MCF 10A (cell line): ENCODE data around the gene MTF1. TPM values are rescaled to one million over a fixed set of nuclear protein-coding genes. Genes with fewer than 3 reads are reported as not detected.

Experiments used
- BruUV-seq: library from RNA; stranded (reverse); fragments of 400-500 nt; replicated peaks from 2 replicates; lab custom pipeline; 2021; lab: Mats Ljungman, UMichigan
- CTCF ChIA-PET: fragments of 300-600 bp; sonication (Branson Sonifier 250); formaldehyde crosslinking; extraction: SDS; loops from one replicate; lab custom pipeline; 2021; ENCODE audit warnings: antibody characterized with exemption, inconsistent platforms; lab: Yijun Ruan, JAX
- POLR2A ChIA-PET: fragments of 300-600, 350-650 bp; sonication (Branson Sonifier 250); formaldehyde crosslinking; extraction: SDS; loops from one replicate; lab custom pipeline; 2020; ENCODE audit warnings: antibody characterized with exemption, inconsistent platforms; lab: Yijun Ruan, JAX
- DNase-seq: peaks from one replicate; pipeline ENCODE4 v3.0.0-alpha.2; 2018; ENCODE audit not compliant: unreplicated experiment
- H3K27ac Mint-ChIP-seq: one replicate; pipeline ENCODE4 v1.8.0; 2022; ENCODE audit warnings: mild to moderate bottlenecking, low read depth, mixed read lengths; ENCODE audit not compliant: unreplicated experiment
- H3K27me3 Mint-ChIP-seq: one replicate; pipeline ENCODE4 v1.8.0; 2022; ENCODE audit warnings: mixed read lengths; ENCODE audit not compliant: insufficient read depth, unreplicated experiment
- H3K36me3 Mint-ChIP-seq: one replicate; pipeline ENCODE4 v1.8.0; 2022; ENCODE audit warnings: mild to moderate bottlenecking, moderate library complexity, mixed read lengths; ENCODE audit not compliant: insufficient read depth, unreplicated experiment
- H3K4me1 Mint-ChIP-seq: one replicate; pipeline ENCODE4 v1.8.0; 2022; ENCODE audit warnings: mixed read lengths; ENCODE audit not compliant: insufficient read depth, unreplicated experiment
- H3K4me3 Mint-ChIP-seq: one replicate; pipeline ENCODE4 v1.8.0; 2022; ENCODE audit warnings: mild to moderate bottlenecking, moderate library complexity, mixed read lengths; ENCODE audit not compliant: unreplicated experiment
- H3K9me3 Mint-ChIP-seq: one replicate; pipeline ENCODE4 v1.8.0; 2022; ENCODE audit warnings: mixed read lengths; ENCODE audit not compliant: unreplicated experiment
- CTCF ChIP-seq: fragments of 200-600 bp; IDR thresholded peaks from one replicate; pipeline ENCODE4 v1.8.0; 2022; ENCODE audit warnings: antibody characterized with exemption, mild to moderate bottlenecking; ENCODE audit not compliant: unreplicated experiment
- intact Hi-C: fragments of 100-400 bp; cut with micrococcal nuclease; formaldehyde crosslinking; loops from 2 replicates; pipeline ENCODE4 v1.14.1; 2022
- total RNA-seq: library from RNA; stranded (reverse); gene quantifications from 2 replicates; pipeline ENCODE4 v1.2.3, GENCODE V29; 2022

MTF1 gene
- total RNA-seq, 1 experiment from 2014 or later, result 34.7 TPM

- Mint-ChIP-seq H3K36me3 (peaks cover 79% of the 10 kb centered on the region), H3K27me3 (no peaks in the 10 kb centered on the region), H3K4me1 (peaks cover 5% of the 10 kb centered on the region), H3K27ac (no peak overlapping the region), H3K9me3 (no peaks in the 10 kb centered on the region), H3K4me3 (no peak overlapping the region)
- no peak for DNase-seq
- BruUV-seq, result no TSS peak
- POLR2A ChIA-PET, result interaction anchor here (0.7 kb wide), 1 partner anchor 154 kb away, joined by 3 read pairs; no protein-coding TSS in a partner anchor
- intact Hi-C loops, result no loop called here
- no peak for TF ChIP-seq CTCF
- CTCF ChIA-PET, result no interaction called here
Measured at GRCh38 chr1:37836788-37837187, 22.6 kb downstream of the MTF1 start.

GRCh38 chr1:37831809-37832208, 27.6 kb downstream of the MTF1 start:
- Mint-ChIP-seq H3K9me3 (no peaks in the 10 kb centered on the region), H3K4me3 (no peak overlapping the region), H3K27me3 (no peaks in the 10 kb centered on the region), H3K36me3 (peaks cover 88% of the 10 kb centered on the region), H3K27ac (no peak overlapping the region), H3K4me1 (peaks cover 16% of the 10 kb centered on the region)
- BruUV-seq, result no TSS peak
- ChIA-PET CTCF (no interaction called here), POLR2A (interaction anchor here (0.6 kb wide), 1 partner anchor 10 kb away, joined by 3 read pairs; no protein-coding TSS in a partner anchor)
- DNase-seq, result no peak
- no peak for TF ChIP-seq CTCF
- intact Hi-C loops, result no loop called here

GRCh38 chr1:37831109-37831508, 28.3 kb downstream of the MTF1 start:
- CTCF ChIA-PET, result no interaction called here
- no peak for TF ChIP-seq CTCF
- no TSS peak for BruUV-seq
- POLR2A ChIA-PET, result interaction anchor here (0.6 kb wide), 1 partner anchor 10 kb away, joined by 3 read pairs; no protein-coding TSS in a partner anchor
- DNase-seq, result no peak
- H3K4me1 Mint-ChIP-seq, result peaks cover 16% of the 10 kb centered on the region
- H3K27me3 Mint-ChIP-seq, result no peaks in the 10 kb centered on the region
- H3K36me3 Mint-ChIP-seq, result peaks cover 92% of the 10 kb centered on the region
- no peaks in the 10 kb centered on the region for H3K9me3 Mint-ChIP-seq
- no peak overlapping the region for H3K27ac Mint-ChIP-seq
- intact Hi-C loops, result no loop called here
- no peak overlapping the region for H3K4me3 Mint-ChIP-seq

GRCh38 chr1:37828410-37829074, 30.9 kb downstream of the MTF1 start:
- CTCF ChIA-PET, result interaction anchor here (0.6 to 1.5 kb wide), 8 partner anchors 11 to 313 kb away, joined by 3 to 5 read pairs (median 4); partner anchors contain the start of gene MTF1
- Mint-ChIP-seq H3K27me3 (no peaks in the 10 kb centered on the region), H3K36me3 (peaks cover 85% of the 10 kb centered on the region), H3K27ac (peak overlapping the region; percentile 86), H3K4me1 (peaks cover 17% of the 10 kb centered on the region), H3K9me3 (no peaks in the 10 kb centered on the region), H3K4me3 (no peak overlapping the region)
- POLR2A ChIA-PET, result interaction anchor here (0.6 to 3.1 kb wide), 6 partner anchors 10 to 31 kb away, joined by 3 to 20 read pairs (median 4); partner anchors contain the start of genes C1orf122, MTF1 and YRDC
- no TSS peak for BruUV-seq
- intact Hi-C loops, result no loop called here
- TF ChIP-seq CTCF, result no peak
- peak; percentile 30 for DNase-seq
